DMS 273 (cell line): ENCODE measurements around the gene TENM4.

Source experiments
- DNase-seq: peaks from one replicate; lab custom pipeline; 2025; ENCODE audit not compliant: unreplicated experiment; lab: John Stamatoyannopoulos, UW

The TENM4 gene

GRCh38 chr11:79449040-79449439 is 8.2 kb upstream of the TENM4 start:
- no peak for DNase-seq

GRCh38 chr11:79447038-79447786 is 6.4 kb upstream of the TENM4 start:
- DNase-seq = no peak

- DNase-seq = no peak
Observed at GRCh38 chr11:79444923-79445322, 4.1 kb upstream of the TENM4 start.

- DNase-seq = no peak
Observed at GRCh38 chr11:79441461-79441875, 638 bp upstream of the TENM4 start.

- peak; percentile 70 for DNase-seq
Observed at GRCh38 chr11:79439886-79440570, 802 bp downstream of the TENM4 start.

GRCh38 chr11:79439410-79439885 is 1.4 kb downstream of the TENM4 start:
- peak; percentile 50 for DNase-seq

GRCh38 chr11:79438631-79439409 is 2.0 kb downstream of the TENM4 start:
- DNase-seq = peak; percentile 64

DNA sequence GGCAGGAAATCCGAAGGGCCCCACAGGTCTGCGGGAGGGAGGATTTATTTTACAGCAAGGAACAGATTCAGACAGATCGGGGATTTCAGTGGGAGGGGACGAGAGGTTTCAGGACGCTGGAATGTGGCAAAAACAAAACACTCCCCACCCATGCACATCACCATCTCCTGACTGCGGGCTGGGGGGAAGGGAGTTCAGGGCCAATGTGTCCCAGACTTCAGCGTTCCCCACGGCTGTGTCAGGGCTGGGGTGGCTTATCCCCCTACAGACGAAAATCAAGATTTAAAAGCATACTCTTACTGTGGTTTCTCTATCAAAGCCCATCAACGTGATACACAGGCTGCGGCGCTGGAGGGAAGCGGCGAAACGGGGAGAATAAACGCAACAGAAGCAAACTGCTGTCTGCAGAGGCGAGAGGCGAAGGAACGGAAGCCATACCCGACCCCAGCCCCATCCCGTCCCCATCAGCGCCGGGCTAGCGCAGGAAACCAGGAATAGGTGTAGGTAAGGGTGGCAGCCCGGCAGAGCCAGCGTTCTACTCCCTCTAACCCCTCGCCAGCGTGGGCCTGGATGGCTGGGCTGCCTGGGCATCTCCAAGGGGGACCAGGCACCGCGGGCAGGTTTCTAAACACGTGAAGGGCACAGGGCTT is 2.7 kb downstream of the TENM4 start:
- DNase-seq = peak; percentile 35

- peak; percentile 78 for DNase-seq
Observed at GRCh38 chr11:79437278-79437980, 3.4 kb downstream of the TENM4 start.

DNA sequence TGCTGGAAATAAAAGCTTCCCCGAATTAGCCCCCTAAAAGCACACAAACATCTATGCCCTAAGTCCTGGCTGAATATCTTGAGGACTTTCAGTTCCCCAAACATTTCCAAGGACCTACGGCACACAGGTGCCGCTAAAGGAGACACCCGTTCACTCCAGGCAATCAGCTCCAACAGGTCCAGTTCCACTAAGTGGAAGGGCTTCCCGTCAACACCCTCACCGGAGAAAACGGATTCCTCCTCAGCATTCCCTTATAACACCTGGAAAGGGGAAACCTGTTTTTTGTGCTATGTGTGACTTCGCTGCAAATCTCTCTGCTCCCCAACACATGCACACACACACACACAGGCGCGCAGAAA is 3.9 kb downstream of the TENM4 start:
- DNase-seq = no peak

DNA sequence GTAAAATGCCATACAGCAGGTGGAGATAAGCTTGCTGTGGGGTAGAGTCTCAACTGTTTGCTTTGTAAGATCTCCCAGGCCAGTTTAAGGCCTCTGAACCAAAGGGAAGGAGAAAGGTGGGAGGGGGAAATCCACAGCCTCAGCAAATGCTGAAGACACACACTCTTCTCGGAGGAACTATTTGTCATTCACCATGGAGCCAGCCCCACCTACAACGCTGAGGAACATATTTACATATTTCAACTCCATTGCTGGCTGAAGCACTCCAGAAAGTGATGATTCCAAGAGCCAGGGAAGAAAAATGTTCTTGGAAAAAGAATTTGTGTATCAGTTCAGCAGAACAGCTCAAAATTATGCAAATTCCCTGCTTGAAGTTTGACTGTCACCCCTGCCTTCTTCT is 6.5 kb downstream of the TENM4 start:
- no peak for DNase-seq

GRCh38 chr11:79432138-79432537 is 8.7 kb downstream of the TENM4 start:
- no peak for DNase-seq

GRCh38 chr11:79431535-79431934 is 9.3 kb downstream of the TENM4 start:
- no peak for DNase-seq

GRCh38 chr11:79430280-79430679 is 10.6 kb downstream of the TENM4 start:
- peak; percentile 68 for DNase-seq

DNA sequence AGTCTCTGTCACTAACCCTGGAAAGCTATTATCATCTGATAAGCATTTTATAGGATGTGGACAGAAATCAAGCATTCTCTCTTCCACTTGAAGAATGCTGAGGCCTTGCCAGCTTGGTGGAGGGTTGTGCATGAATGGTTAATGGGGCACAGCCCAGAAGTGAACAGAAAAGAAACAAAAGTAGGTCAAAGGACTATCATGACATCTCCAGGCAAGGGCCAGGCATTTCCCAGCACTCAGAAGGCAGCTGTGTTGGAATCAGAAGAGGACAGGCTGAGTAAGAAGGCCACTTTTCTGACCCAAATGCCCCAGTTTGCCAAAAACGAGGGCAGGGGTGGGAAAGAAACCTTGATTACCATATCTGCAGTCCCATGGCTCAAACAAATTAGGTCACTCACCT is 12.4 kb downstream of the TENM4 start:
- no peak for DNase-seq

GRCh38 chr11:79427611-79428327 is 13.1 kb downstream of the TENM4 start:
- no peak for DNase-seq

GRCh38 chr11:79427126-79427525 is 13.7 kb downstream of the TENM4 start:
- DNase-seq = no peak

DNA sequence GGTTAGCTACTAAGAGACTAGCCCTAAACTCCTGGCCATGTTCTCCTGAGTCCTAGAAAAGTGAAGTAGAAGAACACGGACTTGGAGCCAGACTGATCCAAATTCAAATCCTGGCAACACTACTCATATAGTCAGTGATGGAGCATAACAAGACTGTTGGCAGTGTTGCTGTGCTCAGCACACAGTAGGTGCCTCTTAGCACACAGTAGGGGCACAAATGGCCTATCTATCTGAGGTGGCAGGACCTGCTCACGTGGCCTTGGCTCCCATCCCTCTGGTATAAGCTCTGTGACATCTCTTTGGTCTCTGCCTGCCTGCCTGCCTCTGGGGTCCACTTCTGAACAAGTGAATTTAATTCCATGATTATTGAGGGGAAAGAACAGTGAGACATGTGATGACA is 15.4 kb downstream of the TENM4 start:
- DNase-seq = no peak

- no peak for DNase-seq
Observed at GRCh38 chr11:79423736-79424135, 17.1 kb downstream of the TENM4 start.

- no peak for DNase-seq
Observed at GRCh38 chr11:79422866-79423265, 18.0 kb downstream of the TENM4 start.
